MM.1S (cell line): ENCODE measurements around the gene WWC2.

Experiments
- DNase-seq: peaks from one replicate; pipeline ENCODE4 v3.0.0-alpha.2; 2015
- H2AFZ ChIP-seq: fragments of 300-600 bp; sonication (generic); 2 replicates; pipeline ENCODE4 v1.6.0; 2016; ENCODE audit warnings: antibody characterized with exemption, low read length
- H3F3A ChIP-seq: fragments of 300-600 bp; sonication (generic); 2 replicates; pipeline ENCODE4 v1.6.1; 2016; ENCODE audit warnings: mild to moderate bottlenecking, antibody characterized with exemption, low read length, moderate library complexity, mixed read lengths; ENCODE audit not compliant: insufficient read depth
- H3K27ac ChIP-seq: fragments of 300-600 bp; sonication (generic); 2 replicates; pipeline ENCODE4 v1.5.1; 2016; ENCODE audit warnings: mild to moderate bottlenecking, low read length
- H3K27me3 ChIP-seq: fragments of 300-600 bp; sonication (generic); replicated peaks from 2 replicates; pipeline ENCODE4 v1.6.0; 2016; ENCODE audit warnings: low read length; ENCODE audit not compliant: insufficient read depth
- H3K36me3 ChIP-seq: fragments of 300-600 bp; sonication (generic); replicated peaks from 2 replicates; pipeline ENCODE4 v1.6.1; 2016; ENCODE audit warnings: mild to moderate bottlenecking, low read length, mixed read lengths; ENCODE audit not compliant: insufficient read depth
- H3K4me1 ChIP-seq: fragments of 300-600 bp; sonication (generic); 2 replicates; pipeline ENCODE4 v1.6.1; 2016; ENCODE audit warnings: low read length, mixed read lengths
- H3K4me2 ChIP-seq: fragments of 300-600 bp; sonication (generic); 2 replicates; pipeline ENCODE4 v1.6.0; 2016; ENCODE audit warnings: low read depth, low read length
- H3K4me3 ChIP-seq: fragments of 300-600 bp; sonication (generic); 2 replicates; pipeline ENCODE4 v1.5.1; 2016; ENCODE audit warnings: low read length, mixed read lengths
- H3K79me2 ChIP-seq: fragments of 300-600 bp; sonication (generic); 2 replicates; pipeline ENCODE4 v1.6.1; 2016; ENCODE audit warnings: mixed run types, low read length, mixed read lengths
- H3K9ac ChIP-seq: fragments of 300-600 bp; sonication (generic); 2 replicates; pipeline ENCODE4 v1.6.1; 2016; ENCODE audit warnings: low read length, mixed read lengths
- H3K9me2 ChIP-seq: fragments of 300-600 bp; sonication (generic); replicated peaks from 2 replicates; pipeline ENCODE4 v1.6.1; 2016; ENCODE audit warnings: mild to moderate bottlenecking, low read length, mixed read lengths; ENCODE audit not compliant: insufficient read depth
- H3K9me3 ChIP-seq: fragments of 300-600 bp; sonication (generic); replicated peaks from 2 replicates; pipeline ENCODE4 v1.6.1; 2016; ENCODE audit warnings: mild to moderate bottlenecking, low read length, mixed read lengths; ENCODE audit not compliant: insufficient read depth
- H4K20me1 ChIP-seq: fragments of 300-600 bp; sonication (generic); 2 replicates; pipeline ENCODE4 v1.6.1; 2016; ENCODE audit warnings: mild to moderate bottlenecking, low read length, moderate library complexity, mixed read lengths; ENCODE audit not compliant: insufficient read depth
- EZH2 ChIP-seq: fragments of 300-600 bp; sonication (generic); optimal IDR thresholded peaks from 2 replicates; pipeline ENCODE3; 2017; ENCODE audit warnings: low read depth, mild to moderate bottlenecking, antibody characterized with exemption, low read length, mixed read lengths
- EZH2phosphoT487 ChIP-seq: fragments of 300-600 bp; sonication (generic); IDR thresholded peaks from 2 replicates; pipeline ENCODE4 v1.6.1; 2018; ENCODE audit warnings: antibody characterized with exemption, low read length
- TF ChIP-seq, protein P1 (sequence below): fragments of 300-600 bp; sonication (generic); IDR thresholded peaks from 2 replicates; pipeline ENCODE4 v1.5.1; 2016; ENCODE audit warnings: antibody characterized with exemption, low read length, mixed read lengths

WWC2 gene

DNA sequence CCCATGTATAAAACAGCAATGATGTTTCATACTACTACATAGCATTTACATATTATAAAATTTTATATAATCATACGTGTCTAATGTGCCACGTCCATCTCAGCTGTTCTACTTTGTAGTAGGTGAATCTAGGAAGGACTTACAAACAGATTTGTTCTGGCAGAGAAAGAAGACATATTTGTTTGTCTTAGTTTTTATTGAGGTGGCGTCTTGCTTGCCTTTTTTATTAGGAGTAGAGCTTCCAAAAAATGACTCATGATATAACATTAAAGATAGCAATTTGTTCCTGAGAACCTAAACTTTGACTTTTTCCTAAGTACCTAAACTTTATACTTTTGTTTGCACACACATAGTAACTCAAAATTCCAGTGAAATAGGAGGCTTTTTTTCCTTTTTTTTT, 156.4 kb downstream of the WWC2 start:
- DNase-seq, result no peak
- H3K4me1 ChIP-seq, result no peaks in the 10 kb centered on the region
- no peaks in the 10 kb centered on the region for H3K9me2 ChIP-seq
- no peaks in the 10 kb centered on the region for H3K79me2 ChIP-seq
- H3K27ac ChIP-seq, result no peak overlapping the region
- no peak overlapping the region for H3K4me3 ChIP-seq
- H3K9ac ChIP-seq, result no peak overlapping the region
- no peak for TF ChIP-seq EZH2phosphoT487
- no peak for TF ChIP-seq EZH2
- TF ChIP-seq, protein P1, sequence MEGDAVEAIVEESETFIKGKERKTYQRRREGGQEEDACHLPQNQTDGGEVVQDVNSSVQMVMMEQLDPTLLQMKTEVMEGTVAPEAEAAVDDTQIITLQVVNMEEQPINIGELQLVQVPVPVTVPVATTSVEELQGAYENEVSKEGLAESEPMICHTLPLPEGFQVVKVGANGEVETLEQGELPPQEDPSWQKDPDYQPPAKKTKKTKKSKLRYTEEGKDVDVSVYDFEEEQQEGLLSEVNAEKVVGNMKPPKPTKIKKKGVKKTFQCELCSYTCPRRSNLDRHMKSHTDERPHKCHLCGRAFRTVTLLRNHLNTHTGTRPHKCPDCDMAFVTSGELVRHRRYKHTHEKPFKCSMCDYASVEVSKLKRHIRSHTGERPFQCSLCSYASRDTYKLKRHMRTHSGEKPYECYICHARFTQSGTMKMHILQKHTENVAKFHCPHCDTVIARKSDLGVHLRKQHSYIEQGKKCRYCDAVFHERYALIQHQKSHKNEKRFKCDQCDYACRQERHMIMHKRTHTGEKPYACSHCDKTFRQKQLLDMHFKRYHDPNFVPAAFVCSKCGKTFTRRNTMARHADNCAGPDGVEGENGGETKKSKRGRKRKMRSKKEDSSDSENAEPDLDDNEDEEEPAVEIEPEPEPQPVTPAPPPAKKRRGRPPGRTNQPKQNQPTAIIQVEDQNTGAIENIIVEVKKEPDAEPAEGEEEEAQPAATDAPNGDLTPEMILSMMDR, result no peak
- no peaks in the 10 kb centered on the region for H3K27me3 ChIP-seq
- no peaks in the 10 kb centered on the region for H4K20me1 ChIP-seq
- H3K9me3 ChIP-seq, result no peaks in the 10 kb centered on the region
- no peaks in the 10 kb centered on the region for H3K36me3 ChIP-seq
- H2AFZ ChIP-seq, result no peak overlapping the region
- no peak overlapping the region for H3K4me2 ChIP-seq
- no peaks in the 10 kb centered on the region for H3F3A ChIP-seq

DNA sequence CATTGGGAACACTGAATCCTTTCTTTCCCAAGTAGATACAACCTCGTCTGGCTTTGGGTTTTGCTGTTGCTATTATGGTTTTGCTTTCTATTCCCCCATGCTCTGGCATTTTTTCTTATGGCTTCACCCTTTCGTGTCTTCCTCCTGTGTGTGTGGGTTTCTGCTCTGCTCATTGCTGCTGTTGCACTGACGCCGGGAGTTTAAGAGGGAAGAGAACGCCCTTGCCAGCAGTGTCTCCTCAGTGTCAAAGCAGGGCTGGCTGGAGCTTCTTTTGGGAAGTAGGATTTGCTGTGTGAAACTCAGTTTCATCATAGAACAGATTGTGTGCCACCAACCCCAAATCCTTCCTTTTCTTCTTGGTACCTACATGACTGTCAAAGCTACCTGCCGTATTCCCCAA, 157.3 kb downstream of the WWC2 start:
- no peaks in the 10 kb centered on the region for H3F3A ChIP-seq
- TF ChIP-seq EZH2 (no peak), EZH2phosphoT487 (no peak)
- TF ChIP-seq, protein P1, result no peak
- H3K9ac ChIP-seq, result no peak overlapping the region
- H3K27me3 ChIP-seq, result no peaks in the 10 kb centered on the region
- H3K27ac ChIP-seq, result no peak overlapping the region
- no peaks in the 10 kb centered on the region for H3K4me1 ChIP-seq
- no peaks in the 10 kb centered on the region for H3K9me2 ChIP-seq
- no peaks in the 10 kb centered on the region for H3K79me2 ChIP-seq
- no peak overlapping the region for H3K4me2 ChIP-seq
- no peak overlapping the region for H3K4me3 ChIP-seq
- H3K36me3 ChIP-seq, result no peaks in the 10 kb centered on the region
- no peaks in the 10 kb centered on the region for H3K9me3 ChIP-seq
- H2AFZ ChIP-seq, result no peak overlapping the region
- no peaks in the 10 kb centered on the region for H4K20me1 ChIP-seq
- no peak for DNase-seq

DNA sequence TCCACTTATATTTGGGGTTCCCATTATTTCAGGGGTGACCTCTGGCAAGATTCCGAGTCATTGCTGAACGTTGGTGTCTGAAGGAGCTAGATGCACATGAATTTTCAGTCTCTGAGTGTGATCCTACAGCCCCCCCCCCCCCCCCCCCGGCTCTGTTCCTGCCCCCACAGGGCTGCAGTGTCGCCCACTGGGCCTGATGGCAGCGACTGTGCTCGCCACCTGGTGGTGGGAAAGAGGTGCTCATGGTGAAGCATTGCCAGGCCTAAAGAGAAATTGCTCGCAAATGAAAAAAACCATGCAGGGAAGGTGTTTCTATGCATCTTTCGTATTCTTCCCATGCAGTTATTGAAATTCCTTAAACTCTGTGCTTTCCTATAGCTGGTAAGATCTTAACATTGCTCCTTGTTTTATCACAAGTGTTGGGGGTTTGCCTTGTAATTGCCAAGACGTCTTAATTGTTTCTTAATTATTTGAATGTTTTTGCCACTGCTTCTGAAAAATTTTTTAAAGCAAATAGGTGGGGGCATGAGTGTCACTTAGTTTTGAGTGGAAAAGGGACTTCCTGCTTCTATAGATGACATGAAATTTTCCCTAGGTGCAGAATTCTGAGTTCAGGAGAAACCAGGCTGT, 157.8 kb downstream of the WWC2 start:
- H3F3A ChIP-seq, result no peaks in the 10 kb centered on the region
- H3K27ac ChIP-seq, result no peak overlapping the region
- no peaks in the 10 kb centered on the region for H3K9me2 ChIP-seq
- DNase-seq, result peak; percentile 34
- H3K4me1 ChIP-seq, result no peaks in the 10 kb centered on the region
- no peaks in the 10 kb centered on the region for H3K36me3 ChIP-seq
- H2AFZ ChIP-seq, result no peak overlapping the region
- no peaks in the 10 kb centered on the region for H3K27me3 ChIP-seq
- TF ChIP-seq, protein P1, result peak; percentile 79
- TF ChIP-seq EZH2, result no peak
- no peaks in the 10 kb centered on the region for H3K9me3 ChIP-seq
- no peaks in the 10 kb centered on the region for H4K20me1 ChIP-seq
- no peaks in the 10 kb centered on the region for H3K79me2 ChIP-seq
- no peak overlapping the region for H3K4me3 ChIP-seq
- H3K9ac ChIP-seq, result no peak overlapping the region
- no peak overlapping the region for H3K4me2 ChIP-seq
